Activated CD8-positive, alpha-beta memory T cell treated with anti-CD3 and anti-CD28 coated beads, Interleukin-2, amount 50 U/mL, for 4 hours (primary cell): ENCODE results near the gene AK5.
"Not testable (repeated sequence)": the region's sequence is repeated elsewhere in the genome, so short reads cannot be mapped to it uniquely, and the experiment has no call there.

Source experiments
- DNase-seq: peaks from one replicate; pipeline ENCODE4 v3.0.0-alpha.2; 2020

Gene AK5

DNA sequence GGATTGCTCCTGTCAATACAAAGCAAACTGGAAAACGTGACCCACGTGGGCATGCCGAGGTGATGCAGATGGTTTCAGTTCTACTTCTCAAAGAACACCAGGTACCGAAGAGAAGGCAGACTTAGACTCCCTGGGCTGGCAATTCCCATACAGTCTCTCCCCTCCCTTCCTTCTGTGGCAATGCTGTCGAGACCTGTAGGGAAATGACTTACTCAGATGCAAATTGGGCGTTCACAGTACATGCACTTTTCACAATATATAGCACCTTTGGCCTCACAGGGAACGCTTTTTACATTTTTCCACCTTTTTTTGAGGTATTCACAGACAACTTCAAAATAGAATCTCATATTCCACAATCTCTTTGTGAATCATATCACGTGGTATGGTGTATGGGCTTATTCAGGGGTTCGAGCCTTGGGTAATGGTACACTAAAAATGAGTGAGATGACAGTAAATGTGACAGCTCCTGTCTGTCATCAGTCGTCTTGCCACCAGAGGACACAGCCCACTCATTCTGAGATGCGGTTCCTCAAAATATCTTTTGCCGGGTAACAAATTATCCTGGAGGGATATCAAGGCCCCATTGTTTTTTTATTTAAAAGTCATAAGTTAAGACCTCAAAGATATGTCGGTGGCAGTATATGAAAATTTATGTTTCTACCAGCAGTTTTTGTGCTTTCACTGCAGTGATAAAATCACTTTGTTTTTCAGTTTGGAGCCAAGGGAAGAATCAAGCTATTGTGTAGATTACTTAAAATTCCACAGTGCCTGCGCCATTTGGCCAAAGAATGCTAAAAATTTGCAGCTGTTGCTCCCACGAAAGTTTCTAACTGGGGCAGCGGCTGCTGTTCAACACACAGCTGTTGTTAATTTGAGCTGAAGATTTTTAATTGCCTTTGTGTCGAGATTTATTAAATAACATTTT, 232.3 kb downstream of the AK5 start:
- DNase-seq, result no peak

DNA sequence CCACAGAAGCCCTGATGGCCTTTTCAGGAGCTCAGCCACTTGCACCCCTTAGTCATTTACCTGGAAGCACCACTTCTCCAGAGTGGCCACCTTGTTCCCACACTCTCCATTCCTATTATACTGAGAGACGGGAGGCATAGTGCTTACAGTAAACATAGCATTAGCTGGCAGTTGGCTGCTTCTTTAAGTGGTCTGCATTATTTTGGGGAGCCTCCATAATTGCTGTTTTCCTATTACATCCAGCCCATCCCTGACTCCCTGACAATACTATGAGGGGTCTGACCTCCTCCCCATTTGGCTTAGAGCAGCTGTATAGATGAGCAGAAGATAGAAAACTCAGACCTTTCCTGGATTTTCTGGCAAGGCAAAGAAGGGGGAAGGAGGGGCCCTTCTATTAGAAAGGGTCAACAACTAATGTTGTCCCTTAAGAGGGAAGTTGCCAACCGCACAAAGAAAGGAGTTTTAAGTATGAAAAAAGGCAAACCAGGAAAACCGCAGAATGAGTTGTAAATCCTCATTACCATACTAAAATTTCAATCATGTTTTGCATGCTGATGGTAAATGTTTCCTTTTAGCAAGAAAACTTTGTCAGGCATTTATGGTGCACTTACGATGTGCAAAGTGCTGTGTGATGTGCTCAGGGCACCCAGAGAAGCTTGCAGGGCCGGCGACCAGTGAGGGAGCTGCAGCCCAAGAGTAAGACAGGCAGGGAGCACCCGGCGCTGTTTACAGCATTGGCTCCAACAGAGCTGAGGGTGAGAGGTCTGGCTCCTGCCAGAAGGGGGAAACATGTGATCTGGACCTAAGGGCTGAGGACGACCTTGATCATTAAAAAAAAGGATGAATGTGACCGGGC, 233.3 kb downstream of the AK5 start:
- no peak for DNase-seq

DNA sequence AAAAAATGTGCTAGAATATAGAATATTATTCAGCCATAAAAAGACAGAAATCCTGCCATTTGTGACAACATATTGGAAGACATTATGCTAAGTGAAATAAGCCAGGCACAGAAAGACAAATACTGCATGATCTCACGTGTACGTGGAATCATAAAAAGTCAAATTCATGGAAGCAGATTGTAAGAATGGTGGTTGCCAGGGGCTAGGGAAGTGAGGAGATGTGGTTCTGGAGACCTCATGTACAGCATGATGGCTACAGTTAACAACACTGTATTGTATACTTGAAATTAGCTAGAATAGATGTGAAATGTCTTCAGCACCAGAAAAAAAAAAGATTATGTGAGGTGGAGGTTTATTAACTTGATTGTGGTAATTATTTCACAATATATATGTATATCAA, 234.3 kb downstream of the AK5 start:
- no peak for DNase-seq

DNA sequence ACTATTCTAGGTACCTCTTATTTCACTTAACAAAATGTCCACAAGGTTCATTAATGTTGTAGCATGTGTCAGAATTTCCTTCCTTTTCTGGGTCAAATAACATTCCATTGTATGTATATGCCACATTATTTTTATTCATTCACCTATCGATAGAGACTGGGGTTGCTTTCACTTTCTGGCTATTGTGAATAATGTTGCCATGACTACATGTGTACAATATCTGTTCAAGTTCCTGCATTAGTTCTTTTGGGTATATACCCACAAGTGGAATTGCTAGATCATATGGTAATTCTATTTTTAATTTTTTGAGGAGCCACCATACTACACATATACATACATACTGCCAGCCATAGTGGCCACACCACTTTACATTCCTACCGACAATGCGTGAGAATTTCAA, 242.2 kb downstream of the AK5 start:
- no peak for DNase-seq

DNA sequence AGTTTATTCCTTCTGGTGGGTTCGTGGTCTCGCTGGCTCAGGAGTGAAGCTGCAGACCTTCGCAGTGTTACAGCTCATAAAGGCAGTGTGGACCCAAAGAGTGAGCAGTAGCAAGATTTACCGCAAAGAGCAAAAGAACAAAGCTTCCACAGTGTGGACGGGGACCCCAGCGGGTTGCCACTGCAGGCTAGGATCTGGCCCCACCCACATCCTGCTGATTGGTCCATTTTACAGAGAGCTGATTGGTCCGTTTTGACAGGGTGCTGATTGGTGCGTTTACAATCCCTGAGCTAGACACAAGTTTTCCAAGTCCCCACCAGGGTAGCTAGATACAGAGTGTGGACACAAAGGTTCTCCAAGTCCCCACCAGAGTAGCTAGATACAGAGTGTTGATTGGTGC, 249.3 kb downstream of the AK5 start:
- not testable (repeated sequence) for DNase-seq

GRCh38 chr1:77531596-77532280, 249.9 kb downstream of the AK5 start:
- not testable (repeated sequence) for DNase-seq

DNA sequence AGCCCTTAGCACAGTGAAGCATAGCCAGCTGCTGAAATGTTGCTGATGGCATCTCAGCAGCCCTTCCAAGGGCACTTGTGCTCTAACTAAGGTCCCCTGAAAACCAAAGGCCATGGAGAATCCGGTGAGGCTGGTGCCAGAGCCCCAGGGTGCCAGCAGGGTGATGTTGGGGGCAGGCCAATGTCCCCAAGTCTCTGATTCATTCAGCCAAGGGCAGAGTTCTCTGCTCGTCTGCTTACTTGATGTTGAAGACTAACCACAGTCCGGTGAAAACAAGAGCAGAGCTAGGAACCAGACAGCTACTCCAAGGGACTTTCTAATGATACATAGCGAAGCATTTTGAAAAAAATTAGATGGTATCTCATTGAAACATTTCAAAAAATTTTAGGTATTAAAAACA, 250.8 kb downstream of the AK5 start:
- no peak for DNase-seq

GRCh38 chr1:77533660-77534305, 252.0 kb downstream of the AK5 start:
- DNase-seq, result peak; percentile 60

GRCh38 chr1:77534456-77534855, 252.6 kb downstream of the AK5 start:
- DNase-seq, result no peak

GRCh38 chr1:77536813-77537212, 255.0 kb downstream of the AK5 start:
- no peak for DNase-seq

DNA sequence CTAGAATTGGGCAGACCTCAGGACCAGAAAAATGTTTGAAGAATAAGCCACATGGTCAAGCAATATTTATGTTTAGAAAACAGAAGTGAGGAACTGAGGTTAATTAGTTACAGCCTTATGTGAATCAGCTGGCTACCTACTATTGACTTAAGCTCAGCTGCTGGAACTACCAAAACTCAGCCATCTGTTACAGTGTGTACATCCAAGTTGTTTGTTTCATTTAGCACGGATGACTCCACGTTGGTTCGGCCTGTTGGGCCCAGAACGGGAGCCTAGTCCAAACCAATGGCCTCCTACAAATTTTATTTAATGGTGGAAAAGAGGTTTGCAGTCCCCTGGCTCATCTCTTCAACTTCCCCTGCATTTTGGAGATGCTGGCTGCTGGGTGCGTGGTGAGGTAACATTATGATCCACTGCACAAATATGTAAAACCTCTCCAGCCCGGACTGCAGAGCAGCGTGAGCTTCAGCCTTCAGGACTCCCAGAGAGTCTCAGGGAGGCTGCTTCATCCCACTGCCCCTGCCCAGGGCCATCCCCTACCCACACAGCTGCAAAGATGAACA, 257.2 kb downstream of the AK5 start:
- no peak for DNase-seq

DNA sequence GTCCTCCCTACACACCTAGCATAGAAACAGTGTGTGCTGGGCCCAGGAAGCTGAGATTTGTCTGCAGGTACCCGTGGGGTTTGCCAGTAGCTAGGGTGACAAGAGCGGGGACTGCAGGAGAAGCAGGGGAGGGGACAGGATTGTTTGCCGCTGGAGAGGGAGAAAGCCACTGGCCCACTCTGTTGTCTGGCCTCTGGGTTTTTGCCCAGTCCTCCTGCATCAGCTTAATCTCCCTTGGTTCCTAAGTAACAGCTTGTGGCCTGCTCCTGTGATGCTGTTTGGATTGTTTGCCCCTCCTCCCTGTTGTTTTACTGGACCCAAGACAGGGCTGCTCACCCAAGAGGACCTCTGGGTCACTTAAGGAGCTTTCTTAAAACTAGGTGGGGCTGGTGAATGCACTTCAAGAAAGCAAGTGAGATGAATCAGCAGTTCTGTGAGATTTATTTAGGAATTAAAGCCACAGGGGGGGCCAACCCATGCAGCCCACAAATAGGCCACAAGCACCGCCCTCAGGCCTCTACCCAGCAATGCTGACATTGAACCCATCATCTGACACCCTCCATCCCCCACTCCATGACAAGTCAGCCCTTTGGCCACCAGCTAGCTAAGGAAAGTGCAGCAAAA, 257.8 kb downstream of the AK5 start:
- DNase-seq, result no peak

DNA sequence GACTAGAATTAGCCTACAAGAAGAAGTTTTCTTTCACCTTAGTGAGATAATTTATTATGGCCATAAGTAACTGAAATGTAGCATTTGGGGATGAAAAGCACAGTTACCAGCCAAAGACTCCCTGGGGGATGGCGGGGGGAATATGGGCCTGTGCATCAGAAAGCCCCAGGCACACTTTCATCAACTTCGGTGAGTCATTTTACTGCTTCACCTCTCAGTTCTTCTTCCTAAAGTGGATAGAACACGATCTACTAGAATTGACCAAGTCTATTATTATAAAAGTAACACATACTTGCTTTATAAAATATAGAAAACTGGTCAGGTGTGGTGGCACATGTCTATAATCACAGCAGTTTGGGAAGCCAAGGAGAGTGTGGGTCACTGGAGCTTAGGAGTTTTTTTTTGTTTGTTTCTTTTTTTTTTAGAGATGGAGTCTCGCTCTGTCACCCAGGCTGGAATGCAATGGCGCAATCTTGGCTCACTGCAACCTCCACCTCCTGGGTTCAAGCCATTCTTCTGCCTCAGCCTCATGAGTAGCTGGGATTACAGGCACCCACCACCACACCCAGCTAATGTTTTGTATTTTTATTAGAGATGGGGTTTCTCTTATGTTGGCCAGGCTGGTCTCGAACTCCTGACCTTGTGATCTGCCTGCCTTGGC, 258.8 kb downstream of the AK5 start:
- DNase-seq, result no peak

DNA sequence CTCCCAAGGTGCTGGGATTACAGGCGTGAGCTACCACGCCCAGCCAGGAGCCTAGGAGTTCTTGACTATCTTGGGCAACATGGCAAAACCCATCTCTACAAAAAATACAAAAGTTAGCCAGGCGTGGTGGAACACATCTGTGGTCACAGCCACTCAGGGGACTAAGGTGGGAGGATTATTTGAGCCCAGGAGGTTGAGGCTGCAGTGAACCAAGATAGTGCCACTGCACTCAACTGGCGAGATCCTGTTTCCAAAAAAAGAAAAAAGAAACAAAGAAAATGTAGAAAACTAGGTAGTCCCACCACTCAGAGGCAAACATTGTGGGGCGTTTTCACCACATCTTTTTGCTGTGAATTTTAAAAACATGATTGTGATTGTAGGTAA, 259.3 kb downstream of the AK5 start:
- no peak for DNase-seq

GRCh38 chr1:77542813-77543420, 261.1 kb downstream of the AK5 start:
- DNase-seq, result no peak

DNA sequence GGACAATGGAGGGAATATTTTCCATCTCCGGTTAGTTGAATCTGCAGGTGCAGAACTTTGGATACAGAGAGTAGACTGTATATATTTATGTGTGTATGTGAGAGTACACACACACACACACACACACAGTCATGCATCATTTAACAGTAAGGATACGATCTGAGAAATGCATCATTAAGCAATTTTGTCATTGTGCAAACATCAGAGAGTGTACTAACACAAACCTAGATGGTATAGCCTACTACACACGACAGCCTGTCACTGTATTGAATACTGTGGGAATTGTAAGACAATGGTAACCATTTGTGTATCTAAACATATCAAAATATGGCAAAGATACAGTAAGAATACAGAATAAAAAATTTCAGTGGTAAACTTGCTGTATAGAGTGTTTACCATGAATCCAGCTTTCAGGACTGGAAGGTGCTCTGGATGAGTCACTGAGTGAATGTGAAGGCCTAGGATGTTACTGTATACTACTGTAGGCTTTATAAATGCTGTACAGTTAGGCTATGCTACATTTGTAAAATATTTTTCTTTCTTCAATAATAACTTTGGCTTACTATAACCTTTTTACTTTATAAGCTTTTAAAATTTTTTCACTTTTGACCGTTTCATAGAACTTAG, 262.1 kb downstream of the AK5 start:
- no peak for DNase-seq

GRCh38 chr1:77544845-77545244, 263.0 kb downstream of the AK5 start:
- DNase-seq, result no peak

DNA sequence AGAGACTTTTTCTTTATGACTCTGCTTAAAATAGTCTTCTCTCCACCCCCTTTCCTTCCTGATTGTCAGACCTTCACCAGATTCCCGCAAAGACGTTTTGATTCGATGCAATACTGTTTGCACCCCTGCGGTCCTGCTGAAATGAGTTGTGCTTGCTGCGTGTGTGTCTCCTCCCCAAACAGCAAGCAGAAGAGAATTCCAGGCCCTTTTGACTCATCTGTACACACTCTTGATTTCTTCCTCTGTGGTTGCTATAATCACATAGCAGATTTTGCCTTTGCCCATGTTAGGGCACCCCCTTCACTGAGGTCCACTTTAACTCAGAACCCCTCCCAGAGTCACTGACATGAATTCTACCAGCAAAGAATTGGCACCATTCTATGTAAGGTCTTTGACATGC, 264.2 kb downstream of the AK5 start:
- no peak for DNase-seq

DNA sequence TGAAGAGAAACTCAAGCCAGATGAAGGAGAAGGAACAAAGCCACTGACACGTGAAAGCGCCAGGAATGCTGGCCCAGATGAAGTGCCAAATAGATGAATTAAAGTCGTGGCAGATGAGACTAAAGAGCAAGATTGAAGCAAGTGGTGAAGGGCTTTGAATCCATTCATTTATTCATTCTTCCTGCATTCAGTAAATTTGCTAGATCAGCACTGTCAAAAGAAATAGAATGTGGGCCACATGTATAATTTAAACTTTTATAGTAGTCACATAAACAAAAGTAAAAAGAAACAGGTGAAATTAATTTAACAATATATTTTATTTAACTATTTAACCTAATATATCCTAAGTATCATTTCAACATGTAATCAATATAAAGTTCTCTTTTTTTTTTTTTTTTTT, 265.1 kb downstream of the AK5 start:
- DNase-seq, result no peak

DNA sequence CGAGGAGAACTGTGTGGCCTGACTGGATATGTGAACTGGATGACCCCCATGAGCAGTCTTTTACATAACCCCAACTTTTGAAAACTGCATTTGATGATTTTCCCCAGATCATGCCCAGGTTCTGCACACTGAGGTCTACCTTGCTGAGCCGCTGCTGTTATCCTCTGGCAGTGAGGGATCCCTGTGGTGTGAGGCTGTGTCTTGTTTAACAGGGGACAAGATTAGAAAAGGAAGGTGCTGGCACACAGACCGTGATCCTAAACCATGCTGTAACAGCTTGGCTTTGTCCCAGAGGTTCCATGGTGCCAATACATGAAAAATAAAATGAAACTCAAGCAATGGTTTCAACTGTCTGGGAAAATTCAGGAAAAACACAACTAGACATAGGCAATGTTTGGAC, 266.5 kb downstream of the AK5 start:
- no peak for DNase-seq

DNA sequence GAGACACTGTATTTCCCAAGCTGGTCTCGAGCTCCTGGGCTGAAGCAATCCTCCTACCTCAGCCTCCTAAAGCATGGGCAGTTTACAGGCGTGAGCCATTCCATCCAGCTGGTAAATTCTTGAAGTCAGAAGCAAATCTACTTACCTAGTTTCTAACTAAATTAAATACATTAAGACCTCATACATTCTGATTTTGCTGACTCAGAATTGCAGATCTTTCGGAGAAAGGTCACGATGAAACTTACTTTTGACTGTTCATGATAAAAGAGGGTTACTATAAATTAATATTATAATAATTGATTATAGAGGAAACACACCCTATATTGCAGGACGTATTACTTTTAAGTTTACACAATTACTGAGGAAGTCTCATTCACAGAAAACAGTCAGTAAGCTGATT, 268.3 kb downstream of the AK5 start:
- no peak for DNase-seq
